ENCODE results near the gene REST. TPM values are rescaled to one million over a fixed set of nuclear protein-coding genes. Genes with fewer than 3 reads are reported as not detected.

Gene REST
- total and polyA plus RNA-seq, 2 donors (not counting 3 experiments of a cell fraction or from before 2014, with no cell fraction given), result 7.0 to 45.9 TPM

GRCh38 chr4:56986192-56986591, 78.5 kb downstream of the REST start:
- Histone ChIP-seq H3K27ac (ENCODE audit: insufficient read depth, low read depth, low read length) (no peak overlapping the region), H3K36me3 (ENCODE audit: control insufficient read depth in 2 of 2, extremely low read depth in 1 of 2, insufficient read depth in 2 of 2, low read length in 2 of 2) (peaks cover 4 to 23% of the 10 kb centered on the region in 2 experiments), H3K27me3 (ENCODE audit: control insufficient read depth in 2 of 2, insufficient read depth in 2 of 2, low read length in 2 of 2) (no peaks in the 10 kb centered on the region), H3K9ac (replicated peaks; ENCODE audit: extremely low read depth, insufficient read depth, low read length) (no peak overlapping the region), H3K79me2 (ENCODE audit: control insufficient read depth, insufficient read depth, low read length) (peaks cover 91% of the 10 kb centered on the region), H3K4me1 (ENCODE audit: control insufficient read depth, extremely low read depth, insufficient read depth, low read length) (peaks cover 18% of the 10 kb centered on the region), H4K20me1 (replicated peaks; ENCODE audit: control insufficient read depth, extremely low read depth, insufficient read depth, low read length) (no peaks in the 10 kb centered on the region), H3K4me3 (replicated peaks in 1 of 3; ENCODE audit: insufficient read depth in 1 of 3, low read depth in 1 of 3, low read length in 3 of 3) (no peak overlapping the region), H3K9me3 (replicated peaks; ENCODE audit: control insufficient read depth, insufficient read depth, low read length) (no peaks in the 10 kb centered on the region), H2AFZ (ENCODE audit: low read depth, low read length) (no peak overlapping the region), H3K9me1 (replicated peaks; ENCODE audit: control insufficient read depth, extremely low read depth, insufficient read depth, low read length) (no peaks in the 10 kb centered on the region), H3K4me2 (ENCODE audit: insufficient read depth, low read length) (no peak overlapping the region)
- FAIRE-seq (no peak), DNase-seq (ENCODE audit: low read depth, low spot score) (no peak)
- no TSS peak for BruUV-seq (replicated peaks)
- dilution Hi-C loops (cut with MboI; ENCODE audit: extremely low pct_ligation_motif_present, low sequenced_read_pairs), result no loop called here
- intact Hi-C loops (cut with micrococcal nuclease), result no loop called here
- CTCF ChIA-PET, result no interaction called here
- TF ChIP-seq MAX (IDR thresholded peaks at IDR 0.05; ENCODE audit: insufficient read depth, insufficient read length) (no peak), FOS (IDR thresholded peaks at IDR 0.05; ENCODE audit: borderline replicate concordance, insufficient read depth, low read length) (no peak), MYC (IDR thresholded peaks at IDR 0.05; ENCODE audit: low read depth, low read length) (no peak), POLR2AphosphoS5 (IDR thresholded peaks at IDR 0.05; ENCODE audit: insufficient read depth, low read depth, low read length) (no peak), GATA2 (IDR thresholded peaks at IDR 0.05; ENCODE audit: insufficient read depth, insufficient read length, low read depth, low read length) (no peak), JUN (IDR thresholded peaks at IDR 0.05; ENCODE audit: borderline replicate concordance, insufficient read depth, insufficient read length, low read depth) (no peak), EZH2 (IDR thresholded peaks at IDR 0.05; ENCODE audit: borderline replicate concordance, low read depth, low read length, severe bottlenecking) (no peak), POLR2A (IDR thresholded peaks at IDR 0.05; ENCODE audit: low read depth, low read length) (no peak), CTCF (IDR thresholded peaks at IDR 0.05; ENCODE audit: extremely low read depth in 1 of 2, insufficient read depth in 1 of 2, low read depth in 1 of 2, low read length in 2 of 2) (no peak)
- POLR2A ChIA-PET, result no interaction called here

Measured in endothelial cell of umbilical vein (primary cell).